Panc1 (cell line): Measurements from ENCODE around the gene NELFB.

Source experiments
- CTCF ChIP-seq: fragments of 450-650 bp; IDR thresholded peaks from 2 replicates; pipeline ENCODE4 v1.5.1; 2017; ENCODE audit warnings: mild to moderate bottlenecking
- POLR2AphosphoS5 ChIP-seq: IDR thresholded peaks from 2 replicates; pipeline ENCODE4 v1.6.1; 2012; ENCODE audit warnings: mild to moderate bottlenecking, low read depth, low read length, moderate library complexity
- REST ChIP-seq, 2 experiments: IDR thresholded peaks; 2 replicates each; pipeline ENCODE4 v1.6.1; 2011 to 2012; ENCODE audit warnings: low read depth in 2 of 2, control low read depth in 1 of 2, low read length in 1 of 2, mild to moderate bottlenecking in 1 of 2, moderate library complexity in 1 of 2; ENCODE audit not compliant: insufficient read depth in 1 of 2
- SIN3A ChIP-seq: IDR thresholded peaks from 2 replicates; pipeline ENCODE4 v1.6.1; 2012; ENCODE audit warnings: low read depth, mild to moderate bottlenecking, low read length, moderate library complexity, borderline replicate concordance; ENCODE audit not compliant: insufficient read depth
- TCF7L2 ChIP-seq: IDR thresholded peaks from 2 replicates; pipeline ENCODE4 v1.6.1; 2011; ENCODE audit warnings: mild to moderate bottlenecking, low read depth, low read length, inconsistent platforms

DNA sequence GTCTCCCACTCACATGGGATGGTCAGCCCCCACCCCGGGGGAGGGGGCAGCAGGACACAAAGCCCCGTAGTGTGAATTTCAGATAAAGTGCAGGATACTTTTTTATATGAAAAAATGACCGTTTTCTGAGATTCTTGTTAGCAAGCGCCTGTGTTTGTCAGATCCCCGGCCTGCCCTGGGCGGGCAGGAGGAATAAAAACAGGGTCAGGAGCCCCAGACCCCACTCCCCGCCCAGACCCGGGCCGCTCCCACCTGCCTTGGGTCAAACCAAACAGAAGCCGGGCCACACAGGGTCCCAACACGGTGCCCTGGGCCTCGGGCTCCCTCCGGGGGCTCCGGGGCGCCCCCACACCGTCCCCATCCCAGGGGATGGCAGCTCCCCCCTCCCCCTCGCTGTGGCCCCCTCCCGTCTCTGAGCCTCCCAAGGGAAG lies 60.5 kb downstream of the NELFB start:
- no peak for TF ChIP-seq REST (IDR thresholded peaks at IDR 0.05; ENCODE audit: insufficient read depth in 1 of 2, low read depth in 2 of 2, low read length in 1 of 2)
- TF ChIP-seq CTCF: no peak
- TF ChIP-seq POLR2AphosphoS5: no peak
- TF ChIP-seq TCF7L2: no peak
- TF ChIP-seq SIN3A: no peak
